Nephron (organoid): ENCODE results near the gene SCAMP5.

Experiments
- H3K27ac Mint-ChIP-seq, 3 experiments: 2 replicates each; pipeline ENCODE4 v1.8.0; 2020; ENCODE audit warnings: mixed read lengths in 3 of 3, mild to moderate bottlenecking in 2 of 3, moderate library complexity in 1 of 3
- H3K27me3 Mint-ChIP-seq: 2 replicates; pipeline ENCODE4 v1.8.0; 2021; ENCODE audit warnings: low read depth, mild to moderate bottlenecking, moderate library complexity, mixed read lengths
- H3K36me3 Mint-ChIP-seq: 2 replicates; pipeline ENCODE4 v1.8.0; 2020; ENCODE audit warnings: low read depth, mixed read lengths
- H3K4me1 Mint-ChIP-seq: 2 replicates; pipeline ENCODE4 v1.8.0; 2020; ENCODE audit warnings: mixed read lengths
- H3K4me3 Mint-ChIP-seq, 3 experiments: 2 replicates each; pipeline ENCODE4 v1.8.0; 2020; ENCODE audit warnings: mild to moderate bottlenecking in 3 of 3, mixed read lengths in 3 of 3, moderate library complexity in 2 of 3
- H3K9me3 Mint-ChIP-seq: 2 replicates; pipeline ENCODE4 v1.8.0; 2020; ENCODE audit warnings: mixed read lengths
- CTCF ChIP-seq, 3 experiments: fragments of 200-600 bp; sonication (generic); IDR thresholded peaks; one replicate each; pipeline ENCODE4 v1.5.0; 2021; ENCODE audit warnings: antibody characterized with exemption in 3 of 3; ENCODE audit not compliant: unreplicated experiment in 3 of 3

SCAMP5 gene

GRCh38 chr15:74955796-74956647 is 39.3 kb upstream of the SCAMP5 start:
- Mint-ChIP-seq H3K4me3 (peak overlapping the region; percentile 67 to 86 (median 83)), H3K27me3 (peaks cover 69% of the 10 kb centered on the region), H3K9me3 (no peaks in the 10 kb centered on the region), H3K36me3 (no peaks in the 10 kb centered on the region), H3K4me1 (peaks cover 13% of the 10 kb centered on the region), H3K27ac (peak overlapping the region in 2 of 3 experiments; percentile 75 to 90)
- TF ChIP-seq CTCF (IDR thresholded peaks at IDR 0.05; ENCODE audit: unreplicated experiment in 3 of 3): peak; percentile 39 to 59 (median 44)

DNA sequence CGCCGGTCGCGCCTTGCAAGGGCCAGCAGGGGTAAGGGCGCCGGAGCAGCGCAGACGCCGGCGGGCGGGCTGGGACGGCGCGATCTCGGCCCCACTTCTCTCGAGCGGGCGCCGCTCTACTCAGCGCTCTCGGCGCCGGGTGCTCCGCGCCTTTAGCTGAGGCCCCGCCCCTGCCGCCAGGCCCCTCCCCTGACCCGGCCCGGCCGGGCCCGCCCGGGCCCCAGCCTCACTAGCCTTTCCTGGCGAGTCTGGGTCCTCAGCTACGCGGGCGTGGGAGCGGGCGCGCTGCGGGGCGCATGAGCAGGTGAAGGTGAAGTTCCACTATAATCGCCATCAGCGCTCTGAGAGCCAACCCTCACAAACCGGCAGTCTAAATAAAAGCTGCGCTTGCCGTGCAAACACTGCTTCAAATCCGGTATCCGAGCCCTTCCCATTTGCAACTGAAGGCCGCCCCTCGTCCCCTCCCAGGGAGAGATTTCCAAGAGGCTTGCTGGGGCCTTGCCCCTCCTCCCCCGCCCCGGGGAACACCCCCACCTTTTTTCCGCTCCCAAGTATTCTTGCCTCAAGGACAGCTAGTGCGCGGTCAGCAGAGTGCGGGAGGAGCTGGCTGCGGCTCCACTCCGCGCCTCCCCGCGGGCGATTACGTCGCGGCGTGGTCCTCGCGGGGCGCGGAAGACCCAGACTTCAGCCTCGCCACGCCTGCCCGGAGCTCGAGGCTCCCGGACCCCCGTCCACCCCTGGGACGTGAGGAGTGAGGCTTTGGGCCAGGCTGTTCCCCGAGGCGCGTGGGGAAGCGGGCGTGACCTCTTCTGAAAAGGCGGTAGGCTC is 38.5 kb upstream of the SCAMP5 start, which contains the start of gene RPP25:
TSS of gene RPP25 (minus strand) at position 125 of the 828 bp plus-strand sequence. CDS start 189 bp downstream, outside the sequence.
- no peak for TF ChIP-seq CTCF (IDR thresholded peaks at IDR 0.05; ENCODE audit: unreplicated experiment in 3 of 3)
- Mint-ChIP-seq H3K4me1 (peaks cover 20% of the 10 kb centered on the region), H3K36me3 (no peaks in the 10 kb centered on the region), H3K9me3 (no peaks in the 10 kb centered on the region), H3K27ac (peak within 1 kb of the TSS in 2 of 3 experiments; percentile 75 to 90), H3K4me3 (peak within 1 kb of the TSS; percentile 74 to 86 (median 83)), H3K27me3 (peaks cover 75% of the 10 kb centered on the region)

DNA sequence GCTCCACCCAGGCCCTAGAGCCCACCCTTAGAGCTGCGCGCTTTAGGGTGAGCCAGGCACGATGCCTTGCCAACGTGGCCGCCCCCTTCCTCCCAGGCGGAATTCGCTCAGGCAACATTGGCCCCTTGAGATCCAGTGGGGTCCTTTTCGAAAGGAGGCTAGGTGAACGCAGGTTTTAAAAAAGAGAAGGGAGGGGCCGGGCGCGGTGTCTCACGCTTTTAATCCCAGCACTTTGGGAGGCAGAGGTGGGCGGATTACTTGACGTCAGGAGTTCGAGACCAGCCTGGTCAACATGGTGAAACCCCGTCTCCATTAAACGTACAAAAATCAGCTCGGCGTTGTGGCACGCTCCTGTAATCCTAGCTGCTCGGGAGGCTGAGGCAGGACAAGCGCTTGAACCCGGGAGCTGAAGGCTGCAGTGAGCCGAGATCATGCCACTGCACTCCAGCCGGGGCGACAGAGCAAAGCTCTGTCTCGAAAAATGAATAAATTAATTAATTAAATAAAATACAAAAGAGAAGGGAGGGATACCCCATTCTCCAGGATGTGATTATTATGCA is 37.8 kb upstream of the SCAMP5 start:
- Mint-ChIP-seq H3K36me3 (no peaks in the 10 kb centered on the region), H3K4me1 (peaks cover 20% of the 10 kb centered on the region), H3K27me3 (peaks cover 82% of the 10 kb centered on the region), H3K9me3 (no peaks in the 10 kb centered on the region), H3K27ac (no peak overlapping the region), H3K4me3 (peak overlapping the region; percentile 75 to 82 (median 80))
- no peak for TF ChIP-seq CTCF (IDR thresholded peaks at IDR 0.05; ENCODE audit: unreplicated experiment in 3 of 3)

DNA sequence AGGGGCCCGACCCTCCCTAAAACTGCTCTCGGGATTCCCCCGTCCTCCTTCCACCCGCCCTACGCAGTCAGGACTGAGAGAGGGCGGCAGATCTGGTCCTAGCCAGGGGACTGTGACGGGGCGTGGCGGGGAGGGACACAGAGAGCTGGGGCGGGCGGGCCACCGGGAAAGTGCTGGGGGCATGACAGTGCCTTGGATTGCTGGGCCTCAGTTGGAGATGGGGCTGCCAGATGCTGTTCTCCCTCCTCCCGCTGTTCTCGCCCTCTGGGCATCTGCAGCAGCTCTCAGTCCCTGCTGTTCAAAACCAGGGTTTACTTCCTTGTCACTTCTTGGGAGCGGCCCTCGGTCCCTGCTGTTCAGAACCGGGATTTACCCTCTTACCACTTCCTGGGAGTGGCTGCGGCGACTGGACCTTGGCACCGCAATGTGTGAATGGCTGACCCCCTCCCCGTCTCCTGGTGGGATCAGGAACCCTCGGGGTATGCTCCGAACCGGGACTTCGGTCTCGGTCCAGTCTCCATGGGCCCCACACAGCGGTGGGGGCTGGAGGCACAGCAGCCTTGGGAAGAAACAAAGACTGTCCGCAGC is 36.9 kb upstream of the SCAMP5 start:
- Mint-ChIP-seq H3K4me3 (peak overlapping the region; percentile 75 to 80 (median 79)), H3K27me3 (peaks cover 90% of the 10 kb centered on the region), H3K27ac (peak overlapping the region in 1 of 3 experiments; percentile 80), H3K36me3 (no peaks in the 10 kb centered on the region), H3K4me1 (peaks cover 20% of the 10 kb centered on the region), H3K9me3 (no peaks in the 10 kb centered on the region)
- TF ChIP-seq CTCF (IDR thresholded peaks at IDR 0.05; ENCODE audit: unreplicated experiment in 3 of 3): peak in 1 of 3 experiments; percentile 16

DNA sequence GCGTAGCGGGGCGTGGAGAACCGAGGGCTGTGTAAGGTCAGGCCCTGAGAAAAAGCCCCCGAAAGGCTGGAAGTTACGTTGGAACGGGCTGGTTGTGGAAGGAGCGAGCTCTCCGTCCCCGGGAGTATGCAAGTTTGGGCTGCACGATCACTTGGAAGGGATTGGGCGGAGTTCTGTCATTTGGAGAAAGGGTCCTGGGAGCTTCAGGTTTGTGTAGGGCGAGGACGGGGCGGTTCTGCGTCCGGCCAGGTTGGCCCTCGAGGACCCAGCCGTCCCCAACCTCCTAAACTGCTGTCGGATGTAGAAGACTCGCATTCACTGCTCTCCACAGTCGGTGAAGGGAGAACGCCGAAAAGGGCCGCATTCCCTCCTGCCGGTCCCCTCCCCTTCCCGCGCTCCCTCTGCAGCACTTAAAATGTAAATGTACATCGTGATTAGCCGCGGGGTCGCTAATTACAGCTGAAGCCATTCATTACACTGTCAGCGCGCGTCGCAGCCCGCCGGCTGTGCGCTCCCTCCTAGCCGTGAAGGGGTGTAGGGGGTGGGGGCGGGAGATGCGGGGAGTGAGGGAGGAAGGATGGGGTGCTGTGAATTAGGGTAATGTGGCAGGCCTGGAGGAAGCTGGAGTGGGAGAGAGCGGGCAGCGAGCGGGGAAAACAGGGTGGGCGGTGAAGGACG is 36.3 kb upstream of the SCAMP5 start:
- H3K27ac Mint-ChIP-seq: peak overlapping the region in 1 of 3 experiments; percentile 80
- no peaks in the 10 kb centered on the region for H3K36me3 Mint-ChIP-seq
- H3K4me1 Mint-ChIP-seq: peaks cover 20% of the 10 kb centered on the region
- no peak for TF ChIP-seq CTCF (IDR thresholded peaks at IDR 0.05; ENCODE audit: unreplicated experiment in 3 of 3)
- H3K27me3 Mint-ChIP-seq: peaks cover 92% of the 10 kb centered on the region
- H3K9me3 Mint-ChIP-seq: no peaks in the 10 kb centered on the region
- peak overlapping the region; percentile 75 to 80 (median 79) for H3K4me3 Mint-ChIP-seq
